Right lobe of liver (tissue), 6 donors: Measurements from ENCODE around the gene VANGL1. TPM values are rescaled to one million over a fixed set of nuclear protein-coding genes. Genes with fewer than 3 reads are reported as not detected.

Source experiments
- ATAC-seq, 4 donors: fragments of 200-7000 bp; cut with Tn5 transposase; one replicate each; pipeline ENCODE4 v1.9.1; 2020; ENCODE audit warnings: mild to moderate bottlenecking in 4 of 4, moderate library complexity in 4 of 4
- DNase-seq, 3 donors: peaks; one replicate each; pipeline ENCODE4 v3.0.0-alpha.2; 2020
- H3K27ac ChIP-seq, 3 donors: fragments of 200-600 bp; one replicate each; pipeline ENCODE4 v1.8.0; 2022
- H3K27me3 ChIP-seq, 2 donors: fragments of 200-600 bp; one replicate each; pipeline ENCODE4 v1.8.0; 2022
- H3K36me3 ChIP-seq, 4 donors: fragments of 200-600 bp; sonication (generic) in 1 of 4; one replicate each; pipeline versions ENCODE4 v1.5.1 to v1.8.0; 2017 to 2022; ENCODE audit warnings: control low read depth in 1 of 4
- H3K4me1 ChIP-seq, 4 donors: fragments of 200-600 bp; sonication (generic) in 1 of 4; one replicate each; pipeline versions ENCODE4 v1.5.1 to v1.8.0; 2017 to 2022; ENCODE audit warnings: control low read depth in 1 of 4
- H3K4me3 ChIP-seq, 3 donors: fragments of 200-600 bp; one replicate each; pipeline ENCODE4 v1.8.0; 2022
- H3K9me3 ChIP-seq, 4 donors: fragments of 200-600 bp; sonication (generic) in 1 of 4; one replicate each; pipeline versions ENCODE4 v1.5.1 to v1.8.0; 2017 to 2022; ENCODE audit warnings: control low read depth in 1 of 4
- POLR2A ChIP-seq: fragments of 450-650 bp; IDR thresholded peaks from one replicate; pipeline ENCODE4 v1.6.1; 2017; ENCODE audit warnings: antibody characterized with exemption, mild to moderate bottlenecking
- WGBS: methylation state at CpG from one replicate; pipeline ENCODE4 v1.1.6; 2018; ENCODE audit warnings: low coverage, low lambda C conversion rate; ENCODE audit not compliant: insufficient coverage; ENCODE audit errors: missing lambda C conversion rate; 5-methylcytosine and 5-hydroxymethylcytosine counted together
- intact Hi-C, 2 donors: fragments of 100-400 bp; cut with DNase I; formaldehyde crosslinking; loops; one replicate each; pipeline versions ENCODE4 v1.11.2 to v1.14.1; 2022
- small RNA-seq, 2 experiments: library from RNA; depleted of rRNA; stranded (forward); fragments of <200 nt; gene quantifications; one replicate each; pipeline ENCODE3, GENCODE V24; 2016
- total RNA-seq, 6 experiments: library from RNA; depleted of rRNA in 2 of 6; stranded (reverse); fragments of >200 nt in 2 of 6; fragmentation: NEBNext Ultra II Directional in 3 of 6; extraction: Animal tissue kit (Norgen Biotek cat#: 25700) in 3 of 6; gene quantifications; one replicate each; pipeline versions ENCODE4 v1.1.0 to v1.2.4, GENCODE V29; 2016 to 2023
- TF ChIP-seq, protein P1 (sequence below), 4 donors: fragments of 200-600 bp in 3 of 4; fragments of 450-650 bp in 1 of 4; IDR thresholded peaks; one replicate each; pipeline versions ENCODE4 v1.5.1 to v1.8.0; 2016 to 2022; ENCODE audit warnings: antibody characterized with exemption in 4 of 4, mild to moderate bottlenecking in 2 of 4
- donor health status: DM: no; HTN: yes; CAD: no.
- donor health status: DM: no; HTN: no; CAD: no.
- donor health status: DM: no; HTN: no; CAD: no.
- donor health status: DM: no; HTN: yes; CAD: no.
- donor health status: DM: no; HTN: yes; CAD: no.

Gene VANGL1
- total RNA-seq, 6 experiments from 2014 or later, result 3.3 to 5.1 (median 4.4) TPM

DNA sequence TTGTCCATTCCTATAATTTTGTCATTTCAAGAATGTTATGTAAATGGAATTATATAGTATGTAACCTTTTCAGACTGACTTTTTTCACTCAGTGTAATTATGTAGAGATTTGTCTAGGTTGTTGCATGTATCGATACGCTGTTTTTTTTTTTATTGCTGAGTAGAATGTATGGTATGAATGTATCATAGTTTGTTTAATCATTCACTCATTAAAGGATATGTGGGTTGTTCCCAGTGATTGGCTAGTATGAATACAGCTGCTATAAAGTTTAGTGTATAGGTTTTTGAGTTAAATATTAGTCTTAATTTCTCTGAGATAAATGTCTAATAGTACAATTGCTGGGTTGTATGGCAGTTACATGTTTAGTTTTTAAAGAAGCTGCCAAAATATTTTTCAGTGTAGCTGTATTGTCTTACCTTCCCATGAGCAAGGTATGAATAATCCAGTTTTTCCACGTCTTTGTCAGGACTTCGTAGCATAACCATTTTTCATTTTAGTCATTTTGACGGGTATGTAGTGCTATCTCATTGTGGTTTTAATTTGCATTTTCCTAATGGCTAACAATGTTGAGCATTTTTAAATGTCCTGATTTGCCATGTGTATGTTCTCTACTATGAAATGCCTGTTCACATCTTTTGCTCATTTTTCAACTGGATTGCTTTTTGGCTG is 104.4 kb downstream of the VANGL1 start:
- intact Hi-C loops, result no loop called here
- no peak for TF ChIP-seq POLR2A
- TF ChIP-seq, protein P1, sequence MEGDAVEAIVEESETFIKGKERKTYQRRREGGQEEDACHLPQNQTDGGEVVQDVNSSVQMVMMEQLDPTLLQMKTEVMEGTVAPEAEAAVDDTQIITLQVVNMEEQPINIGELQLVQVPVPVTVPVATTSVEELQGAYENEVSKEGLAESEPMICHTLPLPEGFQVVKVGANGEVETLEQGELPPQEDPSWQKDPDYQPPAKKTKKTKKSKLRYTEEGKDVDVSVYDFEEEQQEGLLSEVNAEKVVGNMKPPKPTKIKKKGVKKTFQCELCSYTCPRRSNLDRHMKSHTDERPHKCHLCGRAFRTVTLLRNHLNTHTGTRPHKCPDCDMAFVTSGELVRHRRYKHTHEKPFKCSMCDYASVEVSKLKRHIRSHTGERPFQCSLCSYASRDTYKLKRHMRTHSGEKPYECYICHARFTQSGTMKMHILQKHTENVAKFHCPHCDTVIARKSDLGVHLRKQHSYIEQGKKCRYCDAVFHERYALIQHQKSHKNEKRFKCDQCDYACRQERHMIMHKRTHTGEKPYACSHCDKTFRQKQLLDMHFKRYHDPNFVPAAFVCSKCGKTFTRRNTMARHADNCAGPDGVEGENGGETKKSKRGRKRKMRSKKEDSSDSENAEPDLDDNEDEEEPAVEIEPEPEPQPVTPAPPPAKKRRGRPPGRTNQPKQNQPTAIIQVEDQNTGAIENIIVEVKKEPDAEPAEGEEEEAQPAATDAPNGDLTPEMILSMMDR (IDR thresholded peaks at IDR 0.05), result no peak
- no peaks in the 10 kb centered on the region for H3K9me3 ChIP-seq
- WGBS, result 56% methylated on average over 5 of the region's 5 CpGs
- H3K4me3 ChIP-seq, result no peak overlapping the region
- no peak overlapping the region for H3K27ac ChIP-seq
- no peaks in the 10 kb centered on the region for H3K36me3 ChIP-seq
- H3K4me1 ChIP-seq, result no peaks in the 10 kb centered on the region
- no peaks in the 10 kb centered on the region for H3K27me3 ChIP-seq
- DNase-seq (no peak), ATAC-seq (no peak)

Small RNAs within 50 kb of the gene (small RNA-seq; reads per million reads assigned to genes)
- gene RF00406, result 0 to 1.9 reads per million in 2 experiments
- 0 reads per million in 2 experiments for gene RN7SL420P

Other genes with a start within 250 kb of the VANGL1 start
- under 1 TPM in 4 of 6 experiments, not detected in 2; 0.09 to 0.44 (median 0.21) TPM for gene CASQ2, start 126.7 kb downstream of the VANGL1 start, total RNA-seq
- not detected for gene NHLH2, start 199.2 kb downstream of the VANGL1 start, total RNA-seq